ENCODE results near the gene SH2D1B. TPM values are rescaled to one million over a fixed set of nuclear protein-coding genes. Genes with fewer than 3 reads are reported as not detected.
"Not testable (repeated sequence)": the region's sequence is repeated elsewhere in the genome, so short reads cannot be mapped to it uniquely, and the experiment has no call there.

Gene SH2D1B
- total and polyA plus RNA-seq, 2 donors (not counting 3 experiments of a cell fraction or from before 2014, with no cell fraction given), result not detected

- DNase-seq (ENCODE audit: low read depth, low spot score), result no peak
- Histone ChIP-seq H2AFZ (ENCODE audit: low read depth, low read length) (no peak overlapping the region), H3K79me2 (ENCODE audit: control insufficient read depth, insufficient read depth, low read length) (no peaks in the 10 kb centered on the region), H3K36me3 (ENCODE audit: control insufficient read depth in 2 of 2, extremely low read depth in 1 of 2, insufficient read depth in 2 of 2, low read length in 2 of 2) (no peaks in the 10 kb centered on the region), H3K27ac (ENCODE audit: insufficient read depth, low read depth, low read length) (no peak overlapping the region), H3K4me3 (replicated peaks in 1 of 3; ENCODE audit: insufficient read depth in 1 of 3, low read depth in 1 of 3, low read length in 3 of 3) (no peak overlapping the region), H3K4me1 (ENCODE audit: control insufficient read depth, extremely low read depth, insufficient read depth, low read length) (no peaks in the 10 kb centered on the region), H3K9ac (replicated peaks; ENCODE audit: extremely low read depth, insufficient read depth, low read length) (no peak overlapping the region), H4K20me1 (replicated peaks; ENCODE audit: control insufficient read depth, extremely low read depth, insufficient read depth, low read length) (no peaks in the 10 kb centered on the region), H3K4me2 (ENCODE audit: insufficient read depth, low read length) (no peak overlapping the region), H3K9me1 (replicated peaks; ENCODE audit: control insufficient read depth, extremely low read depth, insufficient read depth, low read length) (no peaks in the 10 kb centered on the region), H3K9me3 (replicated peaks; ENCODE audit: control insufficient read depth, insufficient read depth, low read length) (no peaks in the 10 kb centered on the region), H3K27me3 (ENCODE audit: control insufficient read depth in 2 of 2, insufficient read depth in 2 of 2, low read length in 2 of 2) (no peaks in the 10 kb centered on the region)
- intact Hi-C loops (cut with micrococcal nuclease), result no loop called here
- FAIRE-seq, result no peak
- BruUV-seq (replicated peaks), result no TSS peak
- POLR2A ChIA-PET, result no interaction called here
- CTCF ChIA-PET, result no interaction called here
- dilution Hi-C loops (cut with MboI; ENCODE audit: extremely low pct_ligation_motif_present, low sequenced_read_pairs), result no loop called here
- no peak for TF ChIP-seq MAX (IDR thresholded peaks at IDR 0.05; ENCODE audit: insufficient read depth, insufficient read length)
- TF ChIP-seq POLR2A (IDR thresholded peaks at IDR 0.05; ENCODE audit: low read depth, low read length), result no peak
- no peak for TF ChIP-seq GATA2 (IDR thresholded peaks at IDR 0.05; ENCODE audit: insufficient read depth, insufficient read length, low read depth, low read length)
- no peak for TF ChIP-seq FOS (IDR thresholded peaks at IDR 0.05; ENCODE audit: borderline replicate concordance, insufficient read depth, low read length)
- no peak for TF ChIP-seq EZH2 (IDR thresholded peaks at IDR 0.05; ENCODE audit: borderline replicate concordance, low read depth, low read length, severe bottlenecking)
- no peak for TF ChIP-seq CTCF (IDR thresholded peaks at IDR 0.05; ENCODE audit: extremely low read depth in 1 of 2, insufficient read depth in 1 of 2, low read depth in 1 of 2, low read length in 2 of 2)
- no peak for TF ChIP-seq MYC (IDR thresholded peaks at IDR 0.05; ENCODE audit: low read depth, low read length)
- TF ChIP-seq JUN (IDR thresholded peaks at IDR 0.05; ENCODE audit: borderline replicate concordance, insufficient read depth, insufficient read length, low read depth), result no peak
These were observed 44.4 kb upstream of the SH2D1B start for GRCh38 chr1:162456323-162456722.

GRCh38 chr1:162454361-162454760 lies 42.4 kb upstream of the SH2D1B start:
- H2AFZ ChIP-seq (ENCODE audit: low read depth, low read length); H3K4me2 ChIP-seq (ENCODE audit: insufficient read depth, low read length); H3K4me1 ChIP-seq (ENCODE audit: control insufficient read depth, extremely low read depth, insufficient read depth, low read length); H3K4me3 ChIP-seq (replicated peaks in 1 of 3; ENCODE audit: insufficient read depth in 1 of 3, low read depth in 1 of 3, low read length in 3 of 3); intact Hi-C loops (cut with micrococcal nuclease); H3K27me3 ChIP-seq (ENCODE audit: control insufficient read depth in 2 of 2, insufficient read depth in 2 of 2, low read length in 2 of 2); H3K36me3 ChIP-seq (ENCODE audit: control insufficient read depth in 2 of 2, extremely low read depth in 1 of 2, insufficient read depth in 2 of 2, low read length in 2 of 2); FAIRE-seq; H3K9ac ChIP-seq (replicated peaks; ENCODE audit: extremely low read depth, insufficient read depth, low read length); H3K9me1 ChIP-seq (replicated peaks; ENCODE audit: control insufficient read depth, extremely low read depth, insufficient read depth, low read length); H3K27ac ChIP-seq (ENCODE audit: insufficient read depth, low read depth, low read length); H3K79me2 ChIP-seq (ENCODE audit: control insufficient read depth, insufficient read depth, low read length); POLR2A ChIA-PET; dilution Hi-C loops (cut with MboI; ENCODE audit: extremely low pct_ligation_motif_present, low sequenced_read_pairs); H4K20me1 ChIP-seq (replicated peaks; ENCODE audit: control insufficient read depth, extremely low read depth, insufficient read depth, low read length); DNase-seq (ENCODE audit: low read depth, low spot score); BruUV-seq (replicated peaks); H3K9me3 ChIP-seq (replicated peaks; ENCODE audit: control insufficient read depth, insufficient read depth, low read length); CTCF ChIA-PET: not testable (repeated sequence)
